KOPT-K1 (cell line): ENCODE data around the gene TRIM46.
A peak's percentile ranks its signal among the peaks of the same experiment; 100 is the strongest.

Source experiments
- H3K27ac ChIP-seq: fragments of 200-600 bp; sonication (generic); 2 replicates; pipeline ENCODE4 v1.5.1; 2016; ENCODE audit warnings: antibody characterized with exemption, mild to moderate bottlenecking, low read depth, low read length; ENCODE audit not compliant: poor library complexity, severe bottlenecking
- H3K36me3 ChIP-seq: fragments of 200-600 bp; sonication (generic); 2 replicates; pipeline ENCODE4 v1.5.1; 2017; ENCODE audit warnings: antibody characterized with exemption, mild to moderate bottlenecking, low read length, moderate library complexity; ENCODE audit not compliant: insufficient read depth
- H3K9me3 ChIP-seq: fragments of 200-600 bp; sonication (generic); 2 replicates; pipeline ENCODE4 v1.5.1; 2017; ENCODE audit warnings: antibody characterized with exemption, low read length, mild to moderate bottlenecking; ENCODE audit not compliant: insufficient read depth, poor library complexity, severe bottlenecking

The TRIM46 gene

GRCh38 chr1:155173478-155174323 lies at the start of gene TRIM46:
Gene TRIM46 (plus strand): TSS chr1:155173849. CDS start chr1:155173967, 118 bp downstream.
- Histone ChIP-seq H3K9me3 (no peaks in the 10 kb centered on the region), H3K36me3 (peaks cover 34% of the 10 kb centered on the region), H3K27ac (peak within 1 kb of the TSS; percentile 89)

GRCh38 chr1:155124503-155125463 lies 48.9 kb upstream of the TRIM46 start:
- H3K27ac ChIP-seq = no peak overlapping the region
- H3K36me3 ChIP-seq = no peaks in the 10 kb centered on the region
- no peaks in the 10 kb centered on the region for H3K9me3 ChIP-seq

DNA sequence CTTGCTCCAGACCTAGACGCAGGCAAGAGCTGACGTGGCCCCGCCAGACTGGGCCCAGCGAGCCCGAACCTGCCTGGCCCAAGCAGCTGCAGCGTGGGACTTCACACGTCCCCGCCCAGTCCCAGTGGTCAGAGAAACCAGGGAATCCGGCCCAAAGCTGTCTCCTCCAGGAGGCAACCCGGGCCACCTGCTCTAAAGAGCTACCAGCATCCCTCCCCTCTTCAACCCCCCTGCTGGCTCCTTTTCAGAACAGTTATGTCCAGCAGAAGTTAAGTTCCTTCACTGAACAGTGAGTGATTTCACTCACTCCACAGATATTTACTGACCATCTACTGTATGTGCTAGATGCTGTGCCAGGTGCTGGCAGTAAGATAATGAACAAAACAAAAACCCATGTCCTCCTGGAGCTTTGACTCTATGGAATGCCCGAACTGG lies 48.1 kb upstream of the TRIM46 start:
- Histone ChIP-seq H3K9me3 (no peaks in the 10 kb centered on the region), H3K27ac (no peak overlapping the region), H3K36me3 (no peaks in the 10 kb centered on the region)

GRCh38 chr1:155125946-155126555 lies 47.6 kb upstream of the TRIM46 start:
- no peak overlapping the region for H3K27ac ChIP-seq
- no peaks in the 10 kb centered on the region for H3K36me3 ChIP-seq
- no peaks in the 10 kb centered on the region for H3K9me3 ChIP-seq

- H3K9me3 ChIP-seq = no peaks in the 10 kb centered on the region
Observed at GRCh38 chr1:155126556-155127104, 47.0 kb upstream of the TRIM46 start.

DNA sequence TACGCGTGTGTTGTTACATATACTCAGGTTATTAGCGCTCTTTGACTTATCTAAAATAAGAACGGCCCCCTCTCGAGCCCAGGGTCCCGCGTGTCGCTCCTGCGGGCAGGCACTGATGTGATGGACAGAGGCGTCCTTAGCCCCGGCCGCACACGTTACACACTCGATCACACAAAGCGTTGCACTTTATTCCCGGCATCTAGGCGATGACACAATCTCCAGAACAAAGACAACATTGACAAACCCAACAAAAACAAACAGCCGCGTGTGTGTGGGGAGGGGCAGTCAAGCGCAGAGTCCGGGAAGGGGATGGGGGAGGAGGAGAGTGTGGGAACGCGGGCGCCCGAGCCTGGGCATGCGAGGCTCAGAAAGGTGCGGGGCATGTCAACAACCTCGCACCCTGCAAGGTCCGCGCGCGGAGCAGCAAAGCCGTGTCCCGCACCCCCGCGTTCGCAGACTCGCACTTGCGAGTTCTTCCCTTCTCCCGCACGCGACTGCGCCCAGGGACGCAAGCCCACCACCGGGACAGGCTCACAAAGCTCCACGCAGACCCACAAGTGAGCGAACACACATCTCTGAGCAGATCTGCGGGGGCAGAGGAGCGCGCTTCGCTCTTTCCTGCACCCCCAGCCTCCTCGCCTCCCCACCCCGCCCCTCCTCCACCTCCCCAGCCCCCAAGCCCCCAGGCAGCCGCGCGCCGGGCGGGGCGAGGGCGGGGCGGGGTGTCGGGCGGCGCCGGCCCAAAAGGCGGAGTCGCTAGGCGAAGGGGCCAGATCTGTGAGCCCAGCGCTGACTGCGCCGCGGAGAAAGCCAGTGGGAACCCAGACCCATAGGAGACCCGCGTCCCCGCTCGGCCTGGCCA lies 46.3 kb upstream of the TRIM46 start, which contains the start of gene EFNA1:
Gene EFNA1 (plus strand): TSS at position 772 of the 862 bp plus-strand sequence. CDS start 102 bp downstream, outside the sequence.
- Histone ChIP-seq H3K36me3 (no peaks in the 10 kb centered on the region), H3K9me3 (no peaks in the 10 kb centered on the region), H3K27ac (no peak within 1 kb of the TSS)

More at GRCh38 chr1:155126556-155127104, 47.0 kb upstream of the TRIM46 start:
- Histone ChIP-seq H3K27ac (no peak overlapping the region), H3K36me3 (no peaks in the 10 kb centered on the region)

DNA sequence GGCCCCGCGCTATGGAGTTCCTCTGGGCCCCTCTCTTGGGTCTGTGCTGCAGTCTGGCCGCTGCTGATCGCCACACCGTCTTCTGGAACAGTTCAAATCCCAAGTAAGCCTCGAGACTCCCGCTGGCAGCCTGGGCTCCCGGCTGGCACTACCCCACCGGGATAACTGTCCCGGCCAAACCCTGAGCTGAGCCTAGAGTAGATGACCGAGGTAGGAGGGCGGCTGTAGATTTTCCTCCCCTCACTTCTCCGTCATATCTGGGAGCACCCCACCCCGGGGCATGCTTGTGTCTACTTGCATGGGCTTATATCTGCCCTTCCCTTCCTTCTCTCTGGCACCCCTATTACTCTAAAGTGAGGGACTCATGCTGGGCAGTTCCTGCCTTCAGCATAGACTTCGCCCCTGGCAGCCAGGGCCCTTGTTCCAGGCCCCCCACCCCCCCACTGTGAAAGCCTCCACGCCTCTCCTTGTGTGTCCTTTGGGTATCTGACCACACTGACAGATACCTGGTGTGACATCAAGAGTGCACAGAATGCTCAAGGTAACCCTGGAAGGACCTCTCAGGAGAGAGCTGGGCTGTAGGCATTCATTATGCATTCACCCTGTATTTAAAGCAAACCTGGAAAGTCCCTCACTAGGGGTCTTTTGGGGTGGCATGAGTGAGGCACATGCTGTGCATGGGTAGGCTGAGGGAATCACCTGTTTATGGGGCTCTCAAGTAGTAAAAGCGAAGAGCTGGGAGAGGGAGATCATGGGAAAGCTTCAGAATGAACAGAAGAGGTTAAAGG lies 45.5 kb upstream of the TRIM46 start:
- Histone ChIP-seq H3K36me3 (no peaks in the 10 kb centered on the region), H3K27ac (no peak overlapping the region), H3K9me3 (no peaks in the 10 kb centered on the region)

GRCh38 chr1:155128755-155129473 lies 44.7 kb upstream of the TRIM46 start:
- Histone ChIP-seq H3K9me3 (no peaks in the 10 kb centered on the region), H3K27ac (no peak overlapping the region), H3K36me3 (no peaks in the 10 kb centered on the region)

DNA sequence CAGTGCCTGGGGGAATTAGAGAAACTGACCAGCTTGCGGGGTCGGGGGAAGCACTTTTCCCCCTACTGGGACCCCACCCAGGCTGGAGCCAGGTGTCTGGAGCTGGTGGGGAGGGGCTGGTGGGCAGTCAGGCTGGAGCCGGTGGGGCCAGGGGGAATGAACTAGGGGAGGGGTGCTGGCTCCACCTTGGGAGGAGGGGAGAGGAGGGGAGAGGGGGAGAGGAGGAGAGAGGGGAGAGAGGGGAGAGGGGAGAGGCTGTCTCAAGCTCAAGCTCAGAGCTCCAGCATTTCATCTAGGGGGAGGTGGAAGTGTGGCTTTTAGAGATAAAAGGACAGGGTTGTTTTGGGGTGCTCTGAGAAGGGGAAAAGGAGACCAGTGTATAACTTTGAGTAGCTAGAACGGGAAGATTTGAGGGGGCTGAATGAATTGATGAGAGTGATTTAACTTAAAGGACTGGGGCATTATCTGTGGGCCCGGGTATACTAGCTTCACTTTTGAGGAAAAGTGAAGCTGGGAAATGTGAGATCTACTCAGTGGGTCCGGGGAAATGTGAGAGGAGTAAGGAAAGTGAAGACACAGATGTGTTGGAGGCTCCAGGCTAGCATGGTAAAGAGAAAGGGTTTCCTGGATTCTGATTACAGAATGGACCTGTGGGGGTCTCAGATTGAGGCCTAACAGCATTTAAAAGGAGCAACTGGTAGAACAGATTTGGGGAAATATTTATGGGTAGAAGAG lies 43.2 kb upstream of the TRIM46 start:
- H3K9me3 ChIP-seq = no peaks in the 10 kb centered on the region
- H3K27ac ChIP-seq = no peak overlapping the region
- no peaks in the 10 kb centered on the region for H3K36me3 ChIP-seq

DNA sequence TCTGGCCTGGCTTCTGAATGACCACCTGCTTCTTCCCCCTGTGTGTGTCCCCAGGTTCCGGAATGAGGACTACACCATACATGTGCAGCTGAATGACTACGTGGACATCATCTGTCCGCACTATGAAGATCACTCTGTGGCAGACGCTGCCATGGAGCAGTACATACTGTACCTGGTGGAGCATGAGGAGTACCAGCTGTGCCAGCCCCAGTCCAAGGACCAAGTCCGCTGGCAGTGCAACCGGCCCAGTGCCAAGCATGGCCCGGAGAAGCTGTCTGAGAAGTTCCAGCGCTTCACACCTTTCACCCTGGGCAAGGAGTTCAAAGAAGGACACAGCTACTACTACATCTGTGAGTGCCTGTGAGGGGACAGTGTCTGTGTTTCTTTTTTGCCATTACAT lies 42.4 kb upstream of the TRIM46 start:
- no peak overlapping the region for H3K27ac ChIP-seq
- no peaks in the 10 kb centered on the region for H3K9me3 ChIP-seq
- H3K36me3 ChIP-seq = no peaks in the 10 kb centered on the region

- Histone ChIP-seq H3K27ac (no peak overlapping the region), H3K9me3 (no peaks in the 10 kb centered on the region), H3K36me3 (no peaks in the 10 kb centered on the region)
Observed at GRCh38 chr1:155131856-155132255, 41.8 kb upstream of the TRIM46 start.

- Histone ChIP-seq H3K9me3 (no peaks in the 10 kb centered on the region), H3K27ac (no peak overlapping the region), H3K36me3 (no peaks in the 10 kb centered on the region)
Observed at GRCh38 chr1:155133799-155134281, 39.8 kb upstream of the TRIM46 start.
